Colonic mucosa (tissue), 4 donors: ENCODE results near the gene NT5C2. TPM values are rescaled to one million over a fixed set of nuclear protein-coding genes. Genes with fewer than 3 reads are reported as not detected.

ENCODE experiments used
- DNase-seq: peaks from one replicate; pipeline ENCODE4 v3.0.0-alpha.2; 2020
- H3K27ac ChIP-seq: fragments of 200-600 bp; one replicate; pipeline ENCODE4 v1.8.0; 2021
- H3K27me3 ChIP-seq: fragments of 200-600 bp; one replicate; pipeline ENCODE4 v1.8.0; 2021
- H3K36me3 ChIP-seq: fragments of 200-600 bp; one replicate; pipeline ENCODE4 v1.8.0; 2021
- H3K4me1 ChIP-seq: fragments of 200-600 bp; one replicate; pipeline ENCODE4 v1.8.0; 2021; ENCODE audit warnings: mild to moderate bottlenecking
- H3K4me3 ChIP-seq: fragments of 200-600 bp; one replicate; pipeline ENCODE4 v1.8.0; 2021
- H3K9ac ChIP-seq, 2 donors: one replicate each; pipeline ENCODE4 v1.7.0; 2013; ENCODE audit warnings: control low read depth in 2 of 2, low read depth in 2 of 2, low read length in 2 of 2
- H3K9me3 ChIP-seq: fragments of 200-600 bp; one replicate; pipeline ENCODE4 v1.8.0; 2021
- CTCF ChIP-seq: fragments of 200-600 bp; IDR thresholded peaks from one replicate; pipeline ENCODE4 v1.8.0; 2022; ENCODE audit warnings: antibody characterized with exemption, mild to moderate bottlenecking
- intact Hi-C: fragments of 100-400 bp; cut with DNase I; formaldehyde crosslinking; loops from one replicate; pipeline ENCODE4 v1.14.1; 2022
- total RNA-seq, 2 donors: library from RNA; stranded (reverse); fragmentation: NEBNext Ultra II Directional in 1 of 2; extraction: Animal tissue kit (Norgen Biotek cat#: 25700) in 1 of 2; gene quantifications; one replicate each; pipeline ENCODE4 v1.2.1, GENCODE V29; 2021
- donor health status: healthy.
- donor health status: DM: no; HTN: no; CAD: no.
- donor health status: DM: no; HTN: no; CAD: no.

NT5C2 gene
- total RNA-seq, 2 donors from 2014 or later = 59.6 to 89.5 TPM

- Histone ChIP-seq H3K27ac (no peak overlapping the region), H3K9ac (no peak overlapping the region), H3K4me3 (no peak overlapping the region), H3K4me1 (no peaks in the 10 kb centered on the region), H3K9me3 (no peaks in the 10 kb centered on the region), H3K27me3 (no peaks in the 10 kb centered on the region), H3K36me3 (no peaks in the 10 kb centered on the region)
- TF ChIP-seq CTCF = no peak
- DNase-seq = no peak
- intact Hi-C loops = no loop called here
These were observed 10.4 kb upstream of the NT5C2 start for GRCh38 chr10:103203466-103203865.

GRCh38 chr10:103202319-103202718 lies 9.2 kb upstream of the NT5C2 start:
- H3K4me1 ChIP-seq = no peaks in the 10 kb centered on the region
- H3K36me3 ChIP-seq = no peaks in the 10 kb centered on the region
- no peak overlapping the region for H3K27ac ChIP-seq
- H3K27me3 ChIP-seq = no peaks in the 10 kb centered on the region
- no peaks in the 10 kb centered on the region for H3K9me3 ChIP-seq
- H3K4me3 ChIP-seq = no peak overlapping the region
- no peak for DNase-seq
- intact Hi-C loops = no loop called here
- no peak for TF ChIP-seq CTCF
- H3K9ac ChIP-seq = no peak overlapping the region

- no peak overlapping the region for H3K27ac ChIP-seq
- H3K27me3 ChIP-seq = no peaks in the 10 kb centered on the region
- intact Hi-C loops = no loop called here
- no peaks in the 10 kb centered on the region for H3K9me3 ChIP-seq
- TF ChIP-seq CTCF = no peak
- no peak for DNase-seq
- H3K4me1 ChIP-seq = no peaks in the 10 kb centered on the region
- H3K36me3 ChIP-seq = no peaks in the 10 kb centered on the region
- H3K9ac ChIP-seq = no peak overlapping the region
- no peak overlapping the region for H3K4me3 ChIP-seq
These were observed 6.4 kb upstream of the NT5C2 start for GRCh38 chr10:103199488-103199887.

GRCh38 chr10:103198648-103199047 lies 5.6 kb upstream of the NT5C2 start:
- no peaks in the 10 kb centered on the region for H3K27me3 ChIP-seq
- H3K9ac ChIP-seq = no peak overlapping the region
- DNase-seq = no peak
- H3K9me3 ChIP-seq = no peaks in the 10 kb centered on the region
- intact Hi-C loops = no loop called here
- H3K27ac ChIP-seq = no peak overlapping the region
- no peaks in the 10 kb centered on the region for H3K4me1 ChIP-seq
- no peak for TF ChIP-seq CTCF
- H3K36me3 ChIP-seq = no peaks in the 10 kb centered on the region
- no peak overlapping the region for H3K4me3 ChIP-seq

- H3K36me3 ChIP-seq = no peaks in the 10 kb centered on the region
- intact Hi-C loops = no loop called here
- no peaks in the 10 kb centered on the region for H3K9me3 ChIP-seq
- DNase-seq = no peak
- no peak overlapping the region for H3K9ac ChIP-seq
- H3K4me3 ChIP-seq = no peak overlapping the region
- no peak overlapping the region for H3K27ac ChIP-seq
- H3K4me1 ChIP-seq = no peaks in the 10 kb centered on the region
- H3K27me3 ChIP-seq = no peaks in the 10 kb centered on the region
- TF ChIP-seq CTCF = no peak
These were observed 4.8 kb upstream of the NT5C2 start for GRCh38 chr10:103197903-103198302.

- H3K4me1 ChIP-seq = no peaks in the 10 kb centered on the region
- intact Hi-C loops = no loop called here
- no peak for TF ChIP-seq CTCF
- peak overlapping the region in 1 of 2 donors; percentile 14 for H3K9ac ChIP-seq
- no peaks in the 10 kb centered on the region for H3K36me3 ChIP-seq
- DNase-seq = peak; percentile 26
- H3K27me3 ChIP-seq = no peaks in the 10 kb centered on the region
- no peak overlapping the region for H3K4me3 ChIP-seq
- H3K27ac ChIP-seq = no peak overlapping the region
- no peaks in the 10 kb centered on the region for H3K9me3 ChIP-seq
These were observed 4.1 kb upstream of the NT5C2 start for GRCh38 chr10:103197174-103197573.
